Ishikawa (cell line): ENCODE results near the gene ARHGEF10L.
A peak's percentile ranks its signal among the peaks of the same experiment; 100 is the strongest.

ENCODE experiments used
- CEBPB ChIP-seq: IDR thresholded peaks from 2 replicates; pipeline ENCODE4 v1.6.1; 2012
- CREB1 ChIP-seq: IDR thresholded peaks from 2 replicates; pipeline ENCODE4 v1.6.1; 2012; ENCODE audit warnings: low read depth
- EGR1 ChIP-seq: IDR thresholded peaks from 2 replicates; pipeline ENCODE4 v1.6.1; 2012
- EP300 ChIP-seq: IDR thresholded peaks from 2 replicates; pipeline ENCODE4 v1.6.1; 2012; ENCODE audit warnings: borderline replicate concordance
- MAX ChIP-seq: IDR thresholded peaks from 2 replicates; pipeline ENCODE4 v1.6.1; 2012
- NFIC ChIP-seq: IDR thresholded peaks from 2 replicates; pipeline ENCODE4 v1.6.1; 2012
- REST ChIP-seq: IDR thresholded peaks from 2 replicates; pipeline ENCODE4 v1.6.1; 2012; ENCODE audit warnings: low read depth, mild to moderate bottlenecking
- TAF1 ChIP-seq: IDR thresholded peaks from 2 replicates; pipeline ENCODE4 v1.6.1; 2012; ENCODE audit warnings: low read depth, mild to moderate bottlenecking
- TCF12 ChIP-seq: IDR thresholded peaks from 2 replicates; pipeline ENCODE4 v1.6.1; 2012; ENCODE audit warnings: low read depth

GRCh38 chr1:17587693-17588047, 48.2 kb downstream of the ARHGEF10L start:
- TF ChIP-seq CREB1 (no peak), EGR1 (no peak), EP300 (no peak), TCF12 (no peak), REST (no peak), MAX (no peak), NFIC (0 out of 2 replicates have a peak, but pooled peaks have one; percentile 20), TAF1 (no peak), CEBPB (no peak)
